Omental fat pad (tissue), 4 donors: ENCODE data around the gene ZBTB32. TPM values are rescaled to one million over a fixed set of nuclear protein-coding genes. Genes with fewer than 3 reads are reported as not detected.

ENCODE experiments used
- ATAC-seq: fragments of 150-250 bp; one replicate; pipeline ENCODE4 v1.9.1; 2016; ENCODE audit warnings: mild to moderate bottlenecking, moderate library complexity; ENCODE audit not compliant: low FRiP score
- DNase-seq: peaks from one replicate; pipeline ENCODE4 v3.0.0-alpha.2; 2019; ENCODE audit warnings: low spot score
- CTCF ChIP-seq, 3 donors: fragments of 450-650 bp; IDR thresholded peaks; one replicate each; pipeline ENCODE4 v1.5.1; 2016 to 2017; ENCODE audit warnings: antibody characterized with exemption in 3 of 3, mild to moderate bottlenecking in 3 of 3, moderate library complexity in 2 of 3
- total RNA-seq, 4 donors: library from RNA; depleted of rRNA; stranded (reverse); fragments of >200 nt; gene quantifications; one replicate each; pipeline ENCODE4 v1.1.0, GENCODE V29; 2016

Gene ZBTB32
- total RNA-seq, 4 donors from 2014 or later: 0.47 to 0.72 TPM; not detected in 2

- ATAC-seq (peak; percentile 90), DNase-seq (peak; percentile 99)
- no peak for TF ChIP-seq CTCF (IDR thresholded peaks at IDR 0.05)
Observed at GRCh38 chr19:35748106-35749020, 44.0 kb downstream of the ZBTB32 start, which contains the start of gene LIN37. Gene LIN37 (plus strand): TSS chr19:35748576. CDS start chr19:35748725, 149 bp downstream.

- no peak for ATAC-seq
- no peak for DNase-seq
- TF ChIP-seq CTCF (IDR thresholded peaks at IDR 0.05): no peak
Observed at GRCh38 chr19:35750167-35750566, 45.8 kb downstream of the ZBTB32 start.

GRCh38 chr19:35751839-35752745 is 47.7 kb downstream of the ZBTB32 start:
- ATAC-seq (no peak), DNase-seq (no peak)
- TF ChIP-seq CTCF (IDR thresholded peaks at IDR 0.05): no peak

GRCh38 chr19:35752746-35753350 is 48.5 kb downstream of the ZBTB32 start:
- ATAC-seq (no peak), DNase-seq (no peak)
- TF ChIP-seq CTCF (IDR thresholded peaks at IDR 0.05): no peak

- ATAC-seq (no peak), DNase-seq (no peak)
- TF ChIP-seq CTCF (IDR thresholded peaks at IDR 0.05): no peak
Observed at GRCh38 chr19:35753634-35754369, 49.4 kb downstream of the ZBTB32 start.
